Measurements from ENCODE around the gene MARCHF2.

The MARCHF2 gene

DNA sequence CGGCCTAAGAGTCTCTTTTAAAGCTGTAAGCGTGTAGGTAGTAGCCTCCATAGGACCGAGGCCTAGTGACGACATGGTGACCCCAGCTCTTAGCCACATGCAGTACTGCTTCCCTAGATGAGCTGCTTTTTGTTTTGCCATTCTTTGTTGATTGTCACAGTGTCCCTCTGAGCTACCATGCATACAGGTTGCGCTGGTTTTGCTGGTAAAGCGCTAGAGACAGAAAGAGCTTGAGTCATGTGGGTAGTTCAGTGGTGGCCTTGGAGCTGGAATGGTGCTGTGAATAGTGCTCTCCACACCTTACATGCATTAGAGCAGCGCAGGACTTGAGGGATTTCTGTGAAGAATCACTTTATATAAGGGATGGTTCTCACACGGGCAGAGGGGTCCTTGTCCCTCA is 36.7 kb downstream of the MARCHF2 start:
- H3K79me2 ChIP-seq (ENCODE audit: low read length), result peaks cover 99% of the 10 kb centered on the region
- no peaks in the 10 kb centered on the region for H3K27me3 ChIP-seq (replicated peaks; ENCODE audit: insufficient read depth, low read length)
- no peaks in the 10 kb centered on the region for H3K9me2 ChIP-seq (replicated peaks; ENCODE audit: insufficient read depth, low read length)
- peaks cover 18% of the 10 kb centered on the region for H3K4me1 ChIP-seq (ENCODE audit: low read length)
- H3K9ac ChIP-seq (ENCODE audit: low read length), result no peak overlapping the region
- H3K27ac ChIP-seq (ENCODE audit: low read length), result no peak overlapping the region
- no peak overlapping the region for H3K4me3 ChIP-seq (ENCODE audit: low read length)
- H2AFZ ChIP-seq (ENCODE audit: low read length), result no peak overlapping the region
- no peak for TF ChIP-seq EZH2phosphoT487 (IDR thresholded peaks at IDR 0.05; ENCODE audit: low read length)
- no peak for TF ChIP-seq EZH2 (optimal IDR thresholded peaks at IDR 0.05; ENCODE audit: low read depth, low read length)
- TF ChIP-seq, protein P1, sequence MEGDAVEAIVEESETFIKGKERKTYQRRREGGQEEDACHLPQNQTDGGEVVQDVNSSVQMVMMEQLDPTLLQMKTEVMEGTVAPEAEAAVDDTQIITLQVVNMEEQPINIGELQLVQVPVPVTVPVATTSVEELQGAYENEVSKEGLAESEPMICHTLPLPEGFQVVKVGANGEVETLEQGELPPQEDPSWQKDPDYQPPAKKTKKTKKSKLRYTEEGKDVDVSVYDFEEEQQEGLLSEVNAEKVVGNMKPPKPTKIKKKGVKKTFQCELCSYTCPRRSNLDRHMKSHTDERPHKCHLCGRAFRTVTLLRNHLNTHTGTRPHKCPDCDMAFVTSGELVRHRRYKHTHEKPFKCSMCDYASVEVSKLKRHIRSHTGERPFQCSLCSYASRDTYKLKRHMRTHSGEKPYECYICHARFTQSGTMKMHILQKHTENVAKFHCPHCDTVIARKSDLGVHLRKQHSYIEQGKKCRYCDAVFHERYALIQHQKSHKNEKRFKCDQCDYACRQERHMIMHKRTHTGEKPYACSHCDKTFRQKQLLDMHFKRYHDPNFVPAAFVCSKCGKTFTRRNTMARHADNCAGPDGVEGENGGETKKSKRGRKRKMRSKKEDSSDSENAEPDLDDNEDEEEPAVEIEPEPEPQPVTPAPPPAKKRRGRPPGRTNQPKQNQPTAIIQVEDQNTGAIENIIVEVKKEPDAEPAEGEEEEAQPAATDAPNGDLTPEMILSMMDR (IDR thresholded peaks at IDR 0.05; ENCODE audit: low read length), result no peak
- no peak overlapping the region for H3K4me2 ChIP-seq (ENCODE audit: low read depth, low read length)
- peaks cover 84% of the 10 kb centered on the region for H4K20me1 ChIP-seq (ENCODE audit: insufficient read depth, low read length)
- H3F3A ChIP-seq (ENCODE audit: insufficient read depth, low read length), result no peaks in the 10 kb centered on the region
- peaks cover 17% of the 10 kb centered on the region for H3K36me3 ChIP-seq (replicated peaks; ENCODE audit: insufficient read depth, low read length)
- H3K9me3 ChIP-seq (replicated peaks; ENCODE audit: insufficient read depth, low read length), result no peaks in the 10 kb centered on the region
- no peak for DNase-seq

DNA sequence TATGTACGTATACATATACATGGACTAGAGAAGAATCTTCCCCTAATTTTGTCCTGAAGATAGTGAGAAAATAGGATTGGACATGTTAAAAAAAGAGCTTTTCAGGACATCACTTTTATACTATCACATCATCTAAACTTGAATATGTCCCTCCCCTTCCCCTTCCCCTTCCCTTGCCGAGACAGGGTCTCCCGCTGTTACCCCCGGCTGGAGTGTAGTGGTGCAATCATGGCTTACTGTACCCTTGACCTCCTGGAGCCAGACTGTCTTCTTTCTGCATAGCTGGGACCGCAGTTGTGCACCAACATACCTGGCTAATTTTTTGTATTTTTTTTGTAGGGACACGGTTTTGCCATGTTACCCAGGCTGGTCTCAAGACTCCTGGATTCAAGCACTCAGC is 38.3 kb downstream of the MARCHF2 start:
- Histone ChIP-seq H3K27ac (ENCODE audit: low read length) (no peak overlapping the region), H3K9ac (ENCODE audit: low read length) (no peak overlapping the region), H3K36me3 (replicated peaks; ENCODE audit: insufficient read depth, low read length) (peaks cover 20% of the 10 kb centered on the region), H3K4me1 (ENCODE audit: low read length) (peaks cover 13% of the 10 kb centered on the region), H3F3A (ENCODE audit: insufficient read depth, low read length) (no peaks in the 10 kb centered on the region), H2AFZ (ENCODE audit: low read length) (no peak overlapping the region), H3K9me2 (replicated peaks; ENCODE audit: insufficient read depth, low read length) (no peaks in the 10 kb centered on the region), H3K4me3 (ENCODE audit: low read length) (no peak overlapping the region), H3K27me3 (replicated peaks; ENCODE audit: insufficient read depth, low read length) (no peaks in the 10 kb centered on the region), H3K79me2 (ENCODE audit: low read length) (peaks cover 99% of the 10 kb centered on the region), H3K4me2 (ENCODE audit: low read depth, low read length) (no peak overlapping the region), H4K20me1 (ENCODE audit: insufficient read depth, low read length) (peaks cover 90% of the 10 kb centered on the region), H3K9me3 (replicated peaks; ENCODE audit: insufficient read depth, low read length) (no peaks in the 10 kb centered on the region)
- DNase-seq, result no peak
- TF ChIP-seq EZH2phosphoT487 (IDR thresholded peaks at IDR 0.05; ENCODE audit: low read length) (no peak), EZH2 (optimal IDR thresholded peaks at IDR 0.05; ENCODE audit: low read depth, low read length) (no peak)
- TF ChIP-seq, protein P1 (IDR thresholded peaks at IDR 0.05; ENCODE audit: low read length), result no peak

DNA sequence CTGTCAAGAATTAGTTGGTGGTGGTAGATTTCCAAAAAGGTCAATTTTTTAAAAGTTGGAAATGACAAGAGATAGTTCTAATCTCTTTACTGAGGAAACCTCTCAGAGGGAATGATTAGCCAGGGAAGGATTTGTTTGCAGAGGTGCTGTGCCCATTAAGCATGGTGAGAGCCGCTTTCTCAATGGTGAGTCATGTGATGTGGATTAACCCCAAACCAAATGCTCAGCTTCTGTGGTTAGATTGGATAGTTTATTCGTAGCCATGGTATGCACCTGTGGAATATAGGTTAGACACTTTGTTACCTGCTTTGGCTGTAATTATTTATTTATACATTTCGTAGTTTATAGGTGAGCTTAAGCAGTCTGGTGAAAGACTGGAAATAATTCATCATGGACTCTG is 38.8 kb downstream of the MARCHF2 start:
- no peaks in the 10 kb centered on the region for H3F3A ChIP-seq (ENCODE audit: insufficient read depth, low read length)
- peaks cover 17% of the 10 kb centered on the region for H3K36me3 ChIP-seq (replicated peaks; ENCODE audit: insufficient read depth, low read length)
- peaks cover 99% of the 10 kb centered on the region for H3K79me2 ChIP-seq (ENCODE audit: low read length)
- no peak overlapping the region for H3K4me3 ChIP-seq (ENCODE audit: low read length)
- H3K27ac ChIP-seq (ENCODE audit: low read length), result no peak overlapping the region
- no peak for DNase-seq
- no peaks in the 10 kb centered on the region for H3K27me3 ChIP-seq (replicated peaks; ENCODE audit: insufficient read depth, low read length)
- H3K9me3 ChIP-seq (replicated peaks; ENCODE audit: insufficient read depth, low read length), result no peaks in the 10 kb centered on the region
- H3K4me1 ChIP-seq (ENCODE audit: low read length), result peaks cover 8% of the 10 kb centered on the region
- no peak for TF ChIP-seq EZH2 (optimal IDR thresholded peaks at IDR 0.05; ENCODE audit: low read depth, low read length)
- TF ChIP-seq EZH2phosphoT487 (IDR thresholded peaks at IDR 0.05; ENCODE audit: low read length), result no peak
- TF ChIP-seq, protein P1 (IDR thresholded peaks at IDR 0.05; ENCODE audit: low read length), result no peak
- H2AFZ ChIP-seq (ENCODE audit: low read length), result no peak overlapping the region
- H3K4me2 ChIP-seq (ENCODE audit: low read depth, low read length), result no peak overlapping the region
- peaks cover 90% of the 10 kb centered on the region for H4K20me1 ChIP-seq (ENCODE audit: insufficient read depth, low read length)
- no peaks in the 10 kb centered on the region for H3K9me2 ChIP-seq (replicated peaks; ENCODE audit: insufficient read depth, low read length)
- no peak overlapping the region for H3K9ac ChIP-seq (ENCODE audit: low read length)
